HEK293T (cell line): ENCODE measurements around the gene PM20D1.

ENCODE experiments used
- BHLHE40 ChIP-seq: fragments of 450-650 bp; IDR thresholded peaks from 2 replicates; pipeline ENCODE4 v1.6.1; 2016; ENCODE audit warnings: mild to moderate bottlenecking, moderate library complexity, borderline replicate concordance
- HDGF ChIP-seq: fragments of 450-650 bp; IDR thresholded peaks from 2 replicates; pipeline ENCODE4 v1.6.1; 2017; ENCODE audit warnings: antibody characterized with exemption, borderline replicate concordance
- SP1 ChIP-seq: fragments of 450-650 bp; IDR thresholded peaks from 2 replicates; pipeline ENCODE4 v1.6.1; 2017

DNA sequence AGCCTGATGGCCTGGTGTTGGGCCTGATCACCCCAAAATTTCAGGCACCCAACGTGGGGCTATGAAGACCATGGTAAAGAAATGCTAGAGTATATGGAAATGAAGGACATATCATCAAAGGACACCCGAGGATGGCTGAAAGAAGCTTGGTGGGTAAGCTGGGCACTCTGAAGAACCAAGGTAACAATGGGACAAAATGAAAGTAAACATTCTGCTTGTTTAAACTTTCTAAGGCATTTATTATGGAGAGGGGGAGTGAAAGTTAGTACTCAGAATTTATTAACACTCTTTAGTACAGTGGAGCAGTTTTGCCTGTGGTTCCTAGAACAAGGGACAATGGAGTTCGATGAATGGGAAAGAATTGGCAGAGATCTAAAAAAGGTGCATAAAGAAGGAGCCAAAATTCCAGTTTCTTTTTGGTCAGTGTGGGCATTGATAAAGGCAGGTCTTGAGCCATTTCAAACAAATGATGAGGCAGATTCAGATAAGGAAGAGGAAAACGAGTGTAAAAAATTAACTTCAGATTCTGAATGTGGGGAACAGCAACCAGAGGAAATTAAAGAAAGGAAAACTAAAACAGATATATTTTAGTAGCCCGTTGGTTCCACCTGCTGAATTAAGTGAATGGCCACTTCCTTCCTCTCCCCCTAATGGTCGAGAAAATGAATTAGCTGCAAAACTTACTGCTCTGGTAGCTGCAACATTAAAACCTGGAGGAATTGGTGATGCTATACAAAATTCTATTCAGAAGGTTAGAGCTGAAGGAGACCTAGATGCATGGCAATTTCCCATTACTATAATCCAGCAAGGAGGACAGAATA, 8.4 kb upstream of the PM20D1 start:
- no peak for TF ChIP-seq HDGF
- TF ChIP-seq SP1: no peak
- TF ChIP-seq BHLHE40: no peak
